Measurements from ENCODE around the gene COL25A1.
"Not testable (repeated sequence)": the region's sequence is repeated elsewhere in the genome, so short reads cannot be mapped to it uniquely, and the experiment has no call there.

COL25A1 gene

DNA sequence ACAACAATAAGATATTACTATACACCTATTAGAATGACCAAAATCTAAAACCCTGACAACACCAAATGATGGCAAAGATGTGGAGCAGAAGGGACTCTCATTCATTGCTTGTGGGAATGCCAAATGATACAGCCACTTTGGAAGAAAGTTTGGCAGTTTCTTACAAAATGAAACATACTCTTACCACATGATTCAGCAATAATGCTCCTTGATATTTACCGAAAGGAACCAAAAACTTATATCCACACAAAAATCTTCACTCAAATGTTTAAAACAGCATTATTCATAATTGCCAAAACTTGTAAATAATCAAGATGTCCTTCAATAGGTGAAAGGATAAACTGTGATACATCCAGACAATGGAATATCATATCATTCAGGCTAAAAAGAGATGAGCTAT, 180.9 kb downstream of the COL25A1 start:
- no peak for DNase-seq

GRCh38 chr4:109119852-109120251, 182.6 kb downstream of the COL25A1 start:
- DNase-seq: no peak

- no peak for DNase-seq
These were observed 183.8 kb downstream of the COL25A1 start for GRCh38 chr4:109118635-109119034.

- DNase-seq: no peak
These were observed 188.0 kb downstream of the COL25A1 start for GRCh38 chr4:109114501-109114900.

DNA sequence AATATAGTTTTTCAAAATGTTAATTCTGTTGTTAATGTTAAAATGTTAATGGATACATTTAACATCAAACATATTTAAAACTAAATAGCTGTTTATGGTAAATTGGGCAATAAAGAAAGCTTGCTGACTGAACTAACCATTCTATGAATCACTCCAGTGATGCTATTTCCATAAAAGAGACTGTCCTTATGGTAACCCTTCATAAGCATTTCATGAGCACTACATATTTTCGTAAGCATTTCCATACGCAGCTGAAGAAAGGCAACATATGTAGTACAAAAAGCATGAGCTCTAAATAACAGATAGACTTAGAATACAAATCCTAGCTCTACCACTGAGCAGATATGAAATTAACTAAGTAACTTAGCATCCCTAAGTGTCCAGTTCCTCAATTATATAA, 188.9 kb downstream of the COL25A1 start:
- DNase-seq: no peak

- DNase-seq: no peak
These were observed 191.4 kb downstream of the COL25A1 start for GRCh38 chr4:109111031-109111430.

- DNase-seq: not testable (repeated sequence)
These were observed 194.2 kb downstream of the COL25A1 start for GRCh38 chr4:109108215-109108614.

DNA sequence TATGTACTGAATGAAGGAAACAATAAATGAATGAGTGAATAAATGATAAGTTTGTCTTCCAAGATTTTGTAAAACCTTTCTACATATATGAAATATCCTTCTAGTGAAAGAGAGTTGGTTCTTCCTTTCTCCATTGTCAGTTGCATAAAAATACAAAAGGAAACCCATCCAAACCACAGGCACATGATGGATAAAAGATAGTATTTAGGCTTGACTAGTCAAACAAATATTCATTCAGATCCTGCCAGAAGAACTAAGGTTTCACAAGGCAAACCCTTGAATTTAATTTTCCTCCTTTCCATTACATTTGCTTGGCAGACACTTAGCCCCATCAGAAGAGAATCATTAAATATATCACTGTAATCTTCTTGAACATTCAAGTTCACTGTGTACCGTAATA, 208.4 kb downstream of the COL25A1 start:
- no peak for DNase-seq

DNA sequence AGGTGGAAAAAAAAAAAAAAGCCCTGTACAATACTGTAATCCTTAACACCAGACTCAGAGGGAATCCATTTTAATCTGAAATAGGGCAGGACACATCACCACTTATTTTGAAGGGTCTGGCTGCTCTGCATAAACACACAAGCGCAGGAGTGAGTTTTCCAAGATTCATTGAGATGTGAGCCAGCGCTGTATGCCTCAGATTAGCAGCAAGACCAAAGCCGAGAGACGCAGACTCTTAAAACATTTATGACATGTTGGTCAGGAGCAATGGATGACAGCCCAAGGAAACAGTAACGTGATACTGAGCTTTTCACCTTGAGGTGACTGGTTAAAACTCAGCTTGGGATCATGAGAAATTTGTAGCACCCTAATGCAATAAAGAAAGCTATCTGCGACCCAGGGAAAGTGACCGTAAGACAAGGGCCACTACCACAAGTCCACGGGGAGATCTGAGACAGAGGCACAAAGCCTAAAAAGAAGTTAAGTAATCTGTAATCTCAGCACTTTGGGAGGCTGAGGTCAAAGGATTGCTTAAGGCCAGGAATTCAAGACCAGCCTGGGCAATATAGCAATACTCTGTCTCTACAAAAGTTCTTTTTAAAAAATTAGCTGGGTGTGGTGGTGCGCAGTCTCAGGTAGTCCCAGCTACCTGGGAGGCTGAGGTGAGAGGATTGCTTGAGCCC, 210.6 kb downstream of the COL25A1 start:
- no peak for DNase-seq

DNA sequence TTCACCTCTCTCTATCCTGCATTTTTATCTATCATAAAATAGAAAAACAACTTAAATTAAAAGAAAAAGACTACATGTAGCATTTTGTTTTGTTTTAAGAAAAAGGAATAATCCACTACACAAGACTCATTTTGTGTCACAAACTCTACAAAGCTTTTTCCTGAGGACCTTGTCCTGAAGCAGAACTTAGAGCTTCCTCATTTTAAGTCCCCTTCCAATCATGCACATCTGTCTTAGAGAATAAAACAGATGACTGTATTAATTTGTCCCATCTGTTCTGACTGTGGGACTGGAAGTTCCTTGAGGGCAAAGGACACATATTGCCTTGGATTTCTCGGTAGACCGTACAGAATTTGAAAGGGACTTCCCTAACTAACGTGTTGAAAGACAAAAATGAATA, 218.5 kb downstream of the COL25A1 start:
- no peak for DNase-seq

DNA sequence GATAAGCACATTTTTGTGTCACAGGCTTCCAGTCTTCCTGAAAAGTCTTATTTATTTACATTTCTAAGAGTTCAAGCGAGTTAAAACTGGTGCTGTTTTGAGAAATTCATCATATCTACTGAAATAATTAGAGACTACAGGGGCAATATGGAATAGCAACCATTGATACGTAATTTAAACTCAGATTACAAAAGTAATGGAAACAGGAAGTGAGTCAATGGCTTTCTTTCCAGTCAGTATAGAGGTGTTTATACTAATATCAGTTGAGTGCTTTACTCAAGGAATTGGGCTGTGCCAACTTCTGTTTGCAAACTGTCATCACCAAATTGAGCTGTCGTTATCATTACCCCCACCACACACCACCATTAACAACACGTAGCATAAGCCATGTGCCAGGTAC, 222.7 kb downstream of the COL25A1 start:
- DNase-seq: no peak

DNA sequence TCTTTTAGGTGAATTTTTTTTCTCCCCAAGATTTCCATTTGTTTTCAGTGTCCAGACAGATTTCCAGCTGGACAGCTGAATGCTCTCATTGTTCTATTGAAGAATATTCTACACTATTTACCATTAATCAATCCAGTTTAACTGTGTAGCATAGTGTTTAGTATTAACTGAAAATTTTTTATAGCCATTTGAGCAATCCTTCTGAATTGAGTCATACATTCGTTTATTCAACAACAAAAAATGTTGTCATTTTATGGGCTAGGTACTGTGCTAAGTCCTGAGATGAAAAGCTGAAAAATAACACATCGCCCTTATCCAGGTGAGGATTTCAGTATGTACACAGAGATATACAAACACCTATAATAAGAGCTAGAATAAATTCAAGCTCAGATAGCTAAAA, 223.3 kb downstream of the COL25A1 start:
- DNase-seq: no peak

GRCh38 chr4:109078724-109079123, 223.7 kb downstream of the COL25A1 start:
- DNase-seq: no peak

DNA sequence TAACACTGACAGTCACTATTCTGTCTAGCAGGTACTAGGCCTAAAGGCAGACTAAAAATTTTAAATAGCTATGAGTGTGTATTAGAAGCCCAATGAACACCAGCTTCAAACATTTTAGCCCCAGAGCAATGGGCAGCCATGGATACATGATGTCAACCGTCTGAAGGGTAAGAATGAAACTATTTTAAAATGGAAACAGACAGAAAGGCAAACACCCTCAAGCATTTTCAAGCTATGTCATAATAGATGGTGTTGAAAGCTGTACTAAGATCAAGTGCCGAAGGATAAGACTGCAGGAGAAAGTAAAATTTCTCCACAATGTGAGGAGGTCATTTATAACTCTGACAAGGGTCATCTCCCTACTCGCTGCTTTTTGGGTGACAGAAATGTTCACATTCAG, 225.0 kb downstream of the COL25A1 start:
- no peak for DNase-seq

DNA sequence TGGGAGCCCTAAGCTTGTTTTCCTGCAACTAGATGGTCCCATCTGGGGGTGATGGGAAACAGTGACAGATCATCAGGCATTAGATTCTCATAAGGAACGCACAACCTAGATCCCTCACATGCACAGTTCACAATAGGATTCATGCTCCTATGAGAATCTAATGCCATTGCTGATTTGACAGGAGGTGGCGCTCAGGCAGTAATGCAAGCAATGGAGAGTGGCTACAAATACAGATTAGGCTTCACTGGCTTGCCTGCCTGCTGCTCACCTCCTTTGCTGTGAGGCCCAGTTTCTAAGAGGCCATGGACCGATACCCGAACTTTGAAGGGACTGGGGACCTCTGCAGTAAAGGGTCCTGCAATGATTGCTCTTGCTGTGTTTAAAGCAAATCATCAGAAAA, 225.7 kb downstream of the COL25A1 start:
- not testable (repeated sequence) for DNase-seq

- DNase-seq: no peak
These were observed 226.8 kb downstream of the COL25A1 start for GRCh38 chr4:109075621-109076020.

DNA sequence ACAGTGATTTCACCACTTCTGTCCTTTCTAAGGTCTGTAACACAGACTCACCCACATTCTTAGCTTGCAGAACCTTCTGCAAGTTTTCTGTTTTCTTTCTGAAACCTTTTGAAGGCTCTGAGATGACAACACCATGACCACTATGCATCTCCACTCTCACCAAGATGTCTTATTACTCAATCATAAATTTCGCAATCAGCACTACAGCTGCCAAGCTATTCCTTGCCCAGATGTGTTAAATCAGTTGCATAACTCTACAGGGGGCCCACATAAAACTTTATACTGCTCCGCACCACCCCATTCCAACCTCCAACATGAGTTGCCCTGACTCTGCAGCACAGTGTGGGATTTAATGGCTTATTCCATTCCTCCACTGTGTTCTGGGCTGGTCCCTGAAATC, 229.9 kb downstream of the COL25A1 start:
- no peak for DNase-seq

- DNase-seq: not testable (repeated sequence)
These were observed 231.8 kb downstream of the COL25A1 start for GRCh38 chr4:109070677-109071076.

GRCh38 chr4:109067508-109068235, 234.8 kb downstream of the COL25A1 start:
- DNase-seq: no peak

- DNase-seq: no peak
These were observed 237.5 kb downstream of the COL25A1 start for GRCh38 chr4:109065006-109065405.

DNA sequence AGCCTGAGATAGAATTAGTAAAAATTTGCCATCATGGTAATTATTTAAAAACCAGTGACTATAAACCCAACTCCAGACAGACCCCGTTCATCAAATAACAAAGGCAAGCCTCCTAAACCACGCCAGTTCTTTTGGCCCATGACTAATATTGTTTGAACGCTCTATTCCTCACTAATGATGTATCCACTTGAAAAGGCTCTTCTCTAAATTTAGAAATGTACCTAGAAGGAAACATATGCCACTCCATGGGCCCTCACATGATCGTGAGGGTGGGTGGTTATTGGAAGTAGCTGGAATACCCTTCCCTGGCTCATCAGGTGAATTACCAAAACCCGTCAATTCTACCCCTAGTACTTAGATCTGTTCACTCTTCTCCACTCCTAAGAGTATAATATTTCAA, 249.2 kb downstream of the COL25A1 start:
- no peak for DNase-seq

GRCh38 chr4:109052821-109053220, 249.6 kb downstream of the COL25A1 start:
- DNase-seq: no peak

GRCh38 chr4:109051054-109051453, 251.4 kb downstream of the COL25A1 start:
- no peak for DNase-seq

DNA sequence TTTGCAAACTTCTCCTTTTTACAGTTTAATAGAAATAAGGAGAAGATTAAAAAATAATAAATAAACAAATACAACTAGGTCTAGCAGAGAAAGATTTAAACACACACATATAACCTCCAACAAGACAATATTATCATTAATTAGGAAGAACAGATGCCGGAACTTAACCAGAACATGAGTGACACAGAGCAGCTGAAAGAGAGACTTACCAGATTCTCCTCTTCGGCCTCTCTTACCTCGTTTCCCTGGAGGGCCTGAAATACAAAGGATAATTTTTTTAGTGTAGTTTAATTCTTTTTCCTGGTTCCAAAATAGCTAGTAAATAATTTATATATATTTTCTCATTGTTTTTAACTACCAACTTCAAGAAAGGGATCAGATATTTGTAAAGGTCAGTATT, 252.5 kb downstream of the COL25A1 start:
- no peak for DNase-seq
